ENCODE measurements around the gene IRX2. TPM values are rescaled to one million over a fixed set of nuclear protein-coding genes. Genes with fewer than 3 reads are reported as not detected.

IRX2 gene
- total and polyA plus RNA-seq, 10 of the 15 experiments (the other 5 are each of a cell fraction or from before 2014, with no cell fraction given), result not detected

DNA sequence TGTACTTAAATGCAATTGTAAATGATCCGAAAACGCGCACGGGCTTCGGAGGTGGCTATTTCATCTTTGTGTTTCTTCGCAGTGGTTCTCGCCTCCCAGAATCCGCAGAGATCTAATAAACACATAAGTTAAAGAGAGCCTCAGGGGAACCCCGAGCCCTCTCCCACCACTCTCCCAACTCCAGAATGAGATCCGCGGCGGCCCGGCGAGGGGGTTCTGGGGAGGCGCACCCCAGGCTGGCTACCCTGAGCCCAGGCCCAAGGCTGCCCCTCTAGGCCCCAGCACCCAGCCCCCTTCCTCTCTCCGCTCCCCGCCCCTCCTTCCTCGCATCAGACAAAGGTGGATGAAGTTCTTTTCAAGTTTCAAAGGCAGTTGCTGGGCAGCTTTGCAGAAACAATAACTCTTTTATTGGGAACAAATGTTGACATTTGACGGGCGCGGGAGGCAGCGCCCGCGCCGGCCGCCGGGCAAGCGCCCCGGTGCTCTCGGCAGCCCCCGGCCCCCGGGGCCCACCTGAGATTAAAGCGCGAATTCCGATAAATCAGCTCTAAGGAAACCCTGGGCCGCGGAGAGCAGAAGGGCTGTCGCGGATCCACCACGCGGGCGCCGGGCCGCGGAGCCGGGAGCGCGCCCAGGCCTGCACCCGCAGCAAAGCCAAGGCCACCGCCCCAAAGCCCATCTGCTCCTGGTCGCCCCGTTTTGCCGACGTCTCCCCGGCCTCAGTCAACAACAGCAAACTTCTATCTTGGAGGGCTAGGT lies 8.4 kb downstream of the IRX2 start:
- no TSS peak for BruUV-seq (replicated peaks)
- Histone ChIP-seq H3K79me2 (ENCODE audit: control insufficient read depth, insufficient read depth, low read length) (no peaks in the 10 kb centered on the region), H2AFZ (ENCODE audit: control insufficient read depth, low read depth, low read length) (no peak overlapping the region), H3K27ac (ENCODE audit: control insufficient read depth, insufficient read depth) (no peak overlapping the region), H3K27me3 (replicated peaks in 1 of 2; ENCODE audit: control insufficient read depth in 2 of 2, insufficient read depth in 2 of 2, low read length in 1 of 2) (no peaks in the 10 kb centered on the region), H3K36me3 (ENCODE audit: control insufficient read depth in 2 of 2, insufficient read depth in 2 of 2, low read length in 1 of 2) (no peaks in the 10 kb centered on the region), H3K9ac (ENCODE audit: control insufficient read depth, insufficient read depth, low read length) (no peak overlapping the region), H3K9me3 (replicated peaks; ENCODE audit: control insufficient read depth, insufficient read depth, low read length) (no peaks in the 10 kb centered on the region; the same call in 2 of the 3 replicates), H3K4me1 (ENCODE audit: control insufficient read depth, insufficient read depth, low read length) (no peaks in the 10 kb centered on the region), H4K20me1 (ENCODE audit: control insufficient read depth, insufficient read depth) (no peaks in the 10 kb centered on the region), H3K4me2 (ENCODE audit: control insufficient read depth, insufficient read depth) (no peak overlapping the region), H3K4me3 (no peak overlapping the region)
- FAIRE-seq, result no peak
- ChIA-PET RAD21 (ENCODE audit: unreplicated experiment) (no interaction called here), SMC1A (ENCODE audit: uncharacterized antibody, unreplicated experiment) (no interaction called here), POLR2A (no interaction called here), CTCF (no interaction called here)
- no peak for ATAC-seq
- in situ Hi-C loops (cut with MboI) (no loop called here), intact Hi-C loops (cut with micrococcal nuclease; ENCODE audit: unreplicated experiment) (no loop called here)
- no peak for DNase-seq (ENCODE audit: low read depth, low spot score)
- 53% methylated on average over 53 of the region's 55 CpGs for WGBS (ENCODE audit: insufficient coverage, insufficient replicate concordance, low lambda C conversion rate, missing lambda C conversion rate)
- TF ChIP-seq ZNF622 (IDR thresholded peaks at IDR 0.05) (no peak), POLR2A (IDR thresholded peaks at IDR 0.05; ENCODE audit: low read depth, low read length) (no peak), BACH1 (IDR thresholded peaks at IDR 0.05; ENCODE audit: borderline replicate concordance) (no peak), RB1 (IDR thresholded peaks at IDR 0.05; ENCODE audit: borderline replicate concordance) (no peak), NR2C1 (IDR thresholded peaks at IDR 0.05) (no peak), FOXK2 (IDR thresholded peaks at IDR 0.05) (no peak), ZNF207 (IDR thresholded peaks at IDR 0.05; ENCODE audit: borderline replicate concordance) (no peak), SUPT20H (IDR thresholded peaks at IDR 0.05; ENCODE audit: borderline replicate concordance, control insufficient read depth, low read depth, low read length) (no peak), IKZF2 (IDR thresholded peaks at IDR 0.05) (no peak)
- TF ChIP-seq, protein P1, sequence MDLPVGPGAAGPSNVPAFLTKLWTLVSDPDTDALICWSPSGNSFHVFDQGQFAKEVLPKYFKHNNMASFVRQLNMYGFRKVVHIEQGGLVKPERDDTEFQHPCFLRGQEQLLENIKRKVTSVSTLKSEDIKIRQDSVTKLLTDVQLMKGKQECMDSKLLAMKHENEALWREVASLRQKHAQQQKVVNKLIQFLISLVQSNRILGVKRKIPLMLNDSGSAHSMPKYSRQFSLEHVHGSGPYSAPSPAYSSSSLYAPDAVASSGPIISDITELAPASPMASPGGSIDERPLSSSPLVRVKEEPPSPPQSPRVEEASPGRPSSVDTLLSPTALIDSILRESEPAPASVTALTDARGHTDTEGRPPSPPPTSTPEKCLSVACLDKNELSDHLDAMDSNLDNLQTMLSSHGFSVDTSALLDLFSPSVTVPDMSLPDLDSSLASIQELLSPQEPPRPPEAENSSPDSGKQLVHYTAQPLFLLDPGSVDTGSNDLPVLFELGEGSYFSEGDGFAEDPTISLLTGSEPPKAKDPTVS (IDR thresholded peaks at IDR 0.05; ENCODE audit: low read depth, low read length), result no peak
- TF ChIP-seq, protein P2, sequence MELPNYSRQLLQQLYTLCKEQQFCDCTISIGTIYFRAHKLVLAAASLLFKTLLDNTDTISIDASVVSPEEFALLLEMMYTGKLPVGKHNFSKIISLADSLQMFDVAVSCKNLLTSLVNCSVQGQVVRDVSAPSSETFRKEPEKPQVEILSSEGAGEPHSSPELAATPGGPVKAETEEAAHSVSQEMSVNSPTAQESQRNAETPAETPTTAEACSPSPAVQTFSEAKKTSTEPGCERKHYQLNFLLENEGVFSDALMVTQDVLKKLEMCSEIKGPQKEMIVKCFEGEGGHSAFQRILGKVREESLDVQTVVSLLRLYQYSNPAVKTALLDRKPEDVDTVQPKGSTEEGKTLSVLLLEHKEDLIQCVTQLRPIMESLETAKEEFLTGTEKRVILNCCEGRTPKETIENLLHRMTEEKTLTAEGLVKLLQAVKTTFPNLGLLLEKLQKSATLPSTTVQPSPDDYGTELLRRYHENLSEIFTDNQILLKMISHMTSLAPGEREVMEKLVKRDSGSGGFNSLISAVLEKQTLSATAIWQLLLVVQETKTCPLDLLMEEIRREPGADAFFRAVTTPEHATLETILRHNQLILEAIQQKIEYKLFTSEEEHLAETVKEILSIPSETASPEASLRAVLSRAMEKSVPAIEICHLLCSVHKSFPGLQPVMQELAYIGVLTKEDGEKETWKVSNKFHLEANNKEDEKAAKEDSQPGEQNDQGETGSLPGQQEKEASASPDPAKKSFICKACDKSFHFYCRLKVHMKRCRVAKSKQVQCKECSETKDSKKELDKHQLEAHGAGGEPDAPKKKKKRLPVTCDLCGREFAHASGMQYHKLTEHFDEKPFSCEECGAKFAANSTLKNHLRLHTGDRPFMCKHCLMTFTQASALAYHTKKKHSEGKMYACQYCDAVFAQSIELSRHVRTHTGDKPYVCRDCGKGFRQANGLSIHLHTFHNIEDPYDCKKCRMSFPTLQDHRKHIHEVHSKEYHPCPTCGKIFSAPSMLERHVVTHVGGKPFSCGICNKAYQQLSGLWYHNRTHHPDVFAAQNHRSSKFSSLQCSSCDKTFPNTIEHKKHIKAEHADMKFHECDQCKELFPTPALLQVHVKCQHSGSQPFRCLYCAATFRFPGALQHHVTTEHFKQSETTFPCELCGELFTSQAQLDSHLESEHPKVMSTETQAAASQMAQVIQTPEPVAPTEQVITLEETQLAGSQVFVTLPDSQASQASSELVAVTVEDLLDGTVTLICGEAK (IDR thresholded peaks at IDR 0.05; ENCODE audit: borderline replicate concordance), result no peak
- TF ChIP-seq, protein P3, sequence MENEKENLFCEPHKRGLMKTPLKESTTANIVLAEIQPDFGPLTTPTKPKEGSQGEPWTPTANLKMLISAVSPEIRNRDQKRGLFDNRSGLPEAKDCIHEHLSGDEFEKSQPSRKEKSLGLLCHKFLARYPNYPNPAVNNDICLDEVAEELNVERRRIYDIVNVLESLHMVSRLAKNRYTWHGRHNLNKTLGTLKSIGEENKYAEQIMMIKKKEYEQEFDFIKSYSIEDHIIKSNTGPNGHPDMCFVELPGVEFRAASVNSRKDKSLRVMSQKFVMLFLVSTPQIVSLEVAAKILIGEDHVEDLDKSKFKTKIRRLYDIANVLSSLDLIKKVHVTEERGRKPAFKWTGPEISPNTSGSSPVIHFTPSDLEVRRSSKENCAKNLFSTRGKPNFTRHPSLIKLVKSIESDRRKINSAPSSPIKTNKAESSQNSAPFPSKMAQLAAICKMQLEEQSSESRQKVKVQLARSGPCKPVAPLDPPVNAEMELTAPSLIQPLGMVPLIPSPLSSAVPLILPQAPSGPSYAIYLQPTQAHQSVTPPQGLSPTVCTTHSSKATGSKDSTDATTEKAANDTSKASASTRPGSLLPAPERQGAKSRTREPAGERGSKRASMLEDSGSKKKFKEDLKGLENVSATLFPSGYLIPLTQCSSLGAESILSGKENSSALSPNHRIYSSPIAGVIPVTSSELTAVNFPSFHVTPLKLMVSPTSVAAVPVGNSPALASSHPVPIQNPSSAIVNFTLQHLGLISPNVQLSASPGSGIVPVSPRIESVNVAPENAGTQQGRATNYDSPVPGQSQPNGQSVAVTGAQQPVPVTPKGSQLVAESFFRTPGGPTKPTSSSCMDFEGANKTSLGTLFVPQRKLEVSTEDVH (IDR thresholded peaks at IDR 0.05; ENCODE audit: low read depth, partially characterized antibody), result no peak
